GM19455 (cell line): ENCODE measurements around the gene RELB.
A peak's percentile ranks its signal among the peaks of the same experiment; 100 is the strongest.
"Not testable (repeated sequence)": the region's sequence is repeated elsewhere in the genome, so short reads cannot be mapped to it uniquely, and the experiment has no call there.

Experiments
- ATAC-seq: cut with Tn5 transposase; IDR thresholded peaks from one replicate; pipeline ENCODE4 v1.9.1; 2021; ENCODE audit not compliant: unreplicated experiment

RELB gene

DNA sequence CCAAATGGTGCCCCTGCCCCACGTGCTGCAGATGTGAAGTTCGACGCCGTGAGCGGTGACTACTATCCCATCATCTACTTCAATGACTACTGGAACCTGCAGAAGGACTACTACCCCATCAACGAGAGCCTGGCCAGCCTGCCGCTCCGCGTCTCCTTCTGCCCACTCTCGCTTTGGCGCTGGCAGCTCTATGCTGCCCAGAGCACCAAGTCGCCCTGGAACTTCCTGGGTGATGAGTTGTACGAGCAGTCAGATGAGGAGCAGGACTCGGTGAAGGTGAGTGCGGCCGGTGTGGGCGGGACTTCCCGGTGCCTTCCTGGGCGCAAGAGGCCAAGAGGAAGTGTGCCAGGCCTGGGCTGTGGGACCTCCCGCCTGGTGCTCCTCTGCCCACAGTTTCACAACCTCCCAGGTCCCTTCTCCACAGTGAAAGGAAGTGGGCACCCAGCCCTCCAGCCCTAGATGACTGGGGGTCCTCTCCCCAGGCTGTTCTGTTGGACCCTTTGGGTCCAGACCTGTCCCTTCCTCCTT, 14.1 kb upstream of the RELB start:
- ATAC-seq, result no peak

DNA sequence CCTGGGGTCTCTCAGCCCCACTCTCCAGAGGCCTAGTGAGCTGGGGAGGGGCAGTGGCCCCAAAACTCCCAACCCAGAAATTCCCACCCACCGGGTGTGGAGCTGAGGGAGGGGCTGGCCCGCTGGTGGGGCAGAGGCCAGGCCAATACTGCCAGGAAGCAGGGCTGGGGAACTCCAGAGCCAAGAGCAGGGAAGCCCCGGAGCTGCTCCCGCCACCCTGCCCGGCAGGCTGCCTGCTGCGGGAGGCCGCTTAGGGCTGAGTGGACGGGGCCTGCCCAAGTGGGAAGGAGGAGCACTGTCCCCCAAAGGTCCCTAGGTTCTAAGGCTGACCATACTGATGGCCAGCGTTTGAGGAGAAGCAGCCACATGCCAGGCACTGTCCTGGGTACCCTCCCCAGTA, 13.0 kb upstream of the RELB start:
- ATAC-seq, result no peak

DNA sequence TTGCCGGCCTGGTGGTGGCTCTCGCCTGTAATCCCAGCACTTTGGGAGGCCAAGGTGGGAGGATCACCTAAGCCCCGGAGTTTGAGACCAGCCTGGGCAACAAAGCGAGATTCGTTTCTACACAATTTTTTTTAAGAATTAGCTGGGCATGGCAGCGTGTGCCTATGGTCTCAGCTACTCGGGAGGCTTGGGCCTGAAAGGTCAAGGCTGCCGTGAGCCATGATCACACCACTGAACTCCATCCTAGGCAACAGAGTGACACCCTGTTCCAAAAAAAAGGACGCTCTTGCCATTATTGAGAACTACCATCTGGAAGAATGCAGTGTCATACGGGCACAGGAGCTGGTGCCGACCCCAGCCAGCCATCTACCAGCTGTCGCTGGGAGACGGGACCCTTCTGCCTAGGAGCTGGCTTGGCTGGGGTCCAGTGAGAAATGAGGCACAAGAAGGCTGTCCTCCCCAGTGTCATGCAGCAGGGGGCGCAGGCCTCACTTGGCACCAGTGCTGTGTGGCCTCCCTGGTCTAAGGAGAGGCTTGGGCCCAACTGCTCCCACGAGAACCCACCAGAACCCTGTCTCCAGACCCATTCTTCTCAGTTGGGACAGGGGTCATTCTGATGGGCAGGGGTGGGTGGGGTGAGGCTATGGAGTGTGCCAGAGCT, 12.2 kb upstream of the RELB start:
- no peak for ATAC-seq

- no peak for ATAC-seq
Observed at GRCh38 chr19:44990459-44990858, 10.8 kb upstream of the RELB start.

DNA sequence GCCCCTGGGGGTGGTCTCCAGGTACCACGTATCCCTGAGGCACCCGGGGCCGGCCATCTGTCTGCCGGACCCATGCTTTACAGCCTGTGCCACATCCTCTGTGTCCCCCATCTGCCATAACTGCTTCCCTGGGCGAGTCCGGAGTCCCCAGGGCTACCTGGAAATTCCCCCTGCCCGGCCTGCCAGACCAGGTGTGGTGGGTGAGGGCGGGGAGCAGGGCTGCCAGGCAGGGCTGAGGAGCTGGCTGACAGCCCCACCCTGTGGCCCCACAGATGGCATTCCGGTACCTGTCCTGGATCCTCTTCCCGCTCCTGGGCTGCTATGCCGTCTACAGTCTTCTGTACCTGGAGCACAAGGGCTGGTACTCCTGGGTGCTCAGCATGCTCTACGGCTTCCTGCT, 10.3 kb upstream of the RELB start:
- no peak for ATAC-seq

GRCh38 chr19:44992336-44993163, 8.7 kb upstream of the RELB start:
- no peak for ATAC-seq

DNA sequence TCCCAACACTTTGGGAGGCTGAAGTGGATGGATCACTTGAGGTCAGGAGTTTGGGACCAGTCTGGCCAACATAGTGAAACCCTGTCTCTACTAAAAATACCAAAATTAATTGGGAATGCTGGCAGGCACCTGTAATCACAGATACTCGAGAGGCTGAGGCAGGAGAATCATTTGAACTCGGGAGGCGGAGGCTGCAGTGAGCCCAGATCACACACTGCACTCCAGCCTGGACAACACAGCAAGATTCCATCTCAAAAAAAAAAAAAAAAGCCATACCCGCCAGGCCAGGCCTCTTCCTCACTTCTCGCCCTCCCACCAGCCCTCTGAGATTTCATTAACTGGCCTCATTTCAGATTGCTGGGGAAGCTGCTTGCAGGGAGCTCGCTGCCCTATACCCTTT, 7.7 kb upstream of the RELB start:
- ATAC-seq, result no peak

DNA sequence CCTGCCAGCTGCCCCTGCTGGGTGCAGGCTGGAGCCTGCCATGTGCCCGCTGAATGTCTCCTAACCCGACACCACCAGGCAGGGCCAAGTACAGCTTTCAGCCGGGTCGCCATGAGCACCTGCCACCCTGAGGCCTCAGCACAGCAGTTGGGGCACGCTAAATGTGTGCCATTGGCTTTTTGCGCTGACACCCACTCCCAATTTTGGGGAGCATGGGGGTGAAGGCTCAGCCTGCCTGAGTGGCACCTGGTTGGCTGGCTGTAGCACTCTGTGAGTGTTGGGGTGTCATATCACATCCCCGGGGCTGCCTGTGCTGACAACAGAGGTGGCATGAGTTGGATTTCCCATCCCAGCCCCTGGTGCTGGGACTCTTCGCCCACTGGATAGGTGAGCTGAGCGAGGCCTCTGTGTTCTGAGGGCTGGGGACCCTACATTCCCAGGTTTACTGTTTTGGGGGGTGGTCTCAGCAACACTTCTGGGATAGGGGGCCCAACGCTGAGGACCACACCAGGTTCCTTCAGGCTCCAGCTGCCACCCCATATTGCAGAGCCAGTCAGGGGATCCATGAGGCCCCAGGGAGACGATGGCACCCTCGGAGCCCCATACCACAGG, 7.2 kb upstream of the RELB start:
- no peak for ATAC-seq

GRCh38 chr19:44998025-44998424, 3.2 kb upstream of the RELB start:
- ATAC-seq, result no peak

DNA sequence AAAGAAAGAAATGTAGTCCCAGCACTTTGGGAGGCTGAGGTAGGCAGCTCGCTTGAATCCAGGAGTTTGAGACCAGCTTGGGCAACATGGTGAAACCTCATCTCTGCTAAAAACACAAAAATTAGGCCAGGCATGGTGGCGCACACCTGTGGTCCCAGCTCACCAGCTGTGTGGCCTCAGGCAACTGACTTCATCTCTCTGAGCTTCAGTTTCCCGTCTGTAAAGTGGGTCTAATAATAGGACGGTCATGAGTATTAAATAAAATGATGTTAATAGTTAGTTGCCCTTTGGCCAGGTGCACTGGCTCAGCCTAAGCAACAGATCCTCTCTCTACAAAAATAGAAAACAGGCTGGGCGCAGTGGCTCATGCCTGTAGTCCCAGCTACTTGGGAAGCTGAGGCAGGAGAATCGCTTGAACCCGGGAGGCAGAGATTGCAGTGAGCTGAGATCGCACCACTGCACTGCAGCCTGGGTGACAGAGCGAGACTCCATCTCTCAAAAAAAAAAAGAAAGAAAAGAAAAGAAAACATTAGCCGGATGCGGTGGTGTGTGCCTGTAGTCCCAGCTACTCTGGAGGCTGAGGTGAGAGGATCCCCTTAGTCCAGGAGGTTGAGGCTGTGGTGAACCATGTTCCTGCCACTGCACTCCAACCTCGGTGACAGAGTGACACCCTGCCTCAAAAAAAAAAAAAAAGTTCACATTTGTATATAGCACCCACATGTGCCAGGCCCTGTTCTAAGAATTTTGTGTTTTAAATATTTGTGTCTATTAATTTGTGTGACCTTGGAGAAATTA, 1.9 kb upstream of the RELB start:
- not testable (repeated sequence) for ATAC-seq

DNA sequence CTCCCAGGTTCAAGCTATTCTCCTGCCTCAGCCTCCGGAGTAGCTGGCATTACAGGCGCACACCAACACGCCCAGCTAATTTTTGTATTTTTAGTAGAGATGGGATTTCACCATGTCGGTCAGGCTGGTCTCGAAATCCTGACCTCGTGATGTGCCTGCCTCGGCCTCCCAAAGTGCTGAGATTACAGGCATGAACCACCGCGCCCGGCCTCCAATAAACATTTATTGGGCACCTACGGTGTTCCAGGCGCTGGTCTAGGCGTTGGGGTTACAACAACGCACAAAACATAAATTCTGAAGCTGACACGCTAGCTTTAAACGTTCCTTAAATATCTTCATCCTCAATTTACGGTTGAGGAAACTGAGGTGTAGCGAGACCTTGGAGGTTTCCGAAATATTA, 599 bp upstream of the RELB start:
- ATAC-seq, result not testable (repeated sequence)

DNA sequence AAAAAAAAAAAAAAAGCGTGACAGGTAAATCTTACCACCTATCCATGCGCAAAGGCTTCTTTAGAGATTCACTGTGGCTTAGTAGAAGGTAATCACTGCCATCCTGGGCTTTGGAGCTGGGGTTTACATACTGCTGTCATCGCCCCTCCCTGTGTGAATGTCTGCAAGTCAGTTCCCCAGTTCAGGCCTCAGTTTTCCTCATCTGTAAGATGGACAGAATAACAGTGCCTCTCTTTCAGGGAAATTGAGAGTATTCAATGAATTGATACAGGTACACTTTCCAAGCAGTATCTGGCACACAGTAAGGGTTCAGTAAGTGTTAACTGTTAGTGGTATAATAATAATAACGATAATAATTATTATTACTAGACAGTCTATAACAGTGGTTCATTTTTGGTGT, 2.2 kb downstream of the RELB start:
- ATAC-seq, result no peak

DNA sequence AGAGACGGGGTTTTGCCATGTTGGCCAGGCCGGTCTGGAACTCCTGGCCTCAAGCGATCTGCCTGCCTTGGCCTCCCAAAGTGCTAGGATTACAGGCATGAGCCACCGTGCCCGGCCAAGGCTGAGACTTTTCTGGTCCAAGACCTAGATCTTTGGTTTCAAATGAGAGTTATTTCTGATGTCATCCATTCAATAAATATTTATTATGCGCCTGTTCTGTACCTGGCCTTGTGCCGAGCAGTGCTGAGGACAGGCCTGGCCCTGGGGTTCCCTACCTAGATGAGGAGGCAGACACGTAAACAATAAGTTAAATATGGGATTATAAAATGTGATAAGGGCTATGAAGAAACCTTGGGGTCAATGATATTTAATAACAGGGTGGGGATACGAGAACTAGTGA, 4.5 kb downstream of the RELB start:
- ATAC-seq, result no peak

DNA sequence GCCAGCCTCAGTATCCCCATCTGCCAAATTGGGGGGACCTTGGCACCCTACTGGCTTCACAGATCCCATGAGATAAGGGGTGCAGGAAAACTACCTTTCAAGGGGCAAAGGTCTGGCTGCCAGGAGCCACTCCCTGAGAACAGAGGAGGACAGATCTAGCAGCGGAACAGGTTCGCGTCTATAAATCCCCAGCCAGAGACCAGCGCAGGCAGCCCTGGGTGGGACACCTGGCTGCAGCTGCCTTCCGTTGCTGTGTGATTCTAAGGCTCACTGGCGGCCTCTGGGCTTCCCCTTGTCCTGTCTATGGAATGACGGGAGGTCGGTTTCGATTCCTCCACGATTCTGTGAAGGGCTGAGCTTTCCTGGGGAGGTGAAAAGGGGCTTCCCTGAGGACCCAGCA, 7.3 kb downstream of the RELB start:
- no peak for ATAC-seq

DNA sequence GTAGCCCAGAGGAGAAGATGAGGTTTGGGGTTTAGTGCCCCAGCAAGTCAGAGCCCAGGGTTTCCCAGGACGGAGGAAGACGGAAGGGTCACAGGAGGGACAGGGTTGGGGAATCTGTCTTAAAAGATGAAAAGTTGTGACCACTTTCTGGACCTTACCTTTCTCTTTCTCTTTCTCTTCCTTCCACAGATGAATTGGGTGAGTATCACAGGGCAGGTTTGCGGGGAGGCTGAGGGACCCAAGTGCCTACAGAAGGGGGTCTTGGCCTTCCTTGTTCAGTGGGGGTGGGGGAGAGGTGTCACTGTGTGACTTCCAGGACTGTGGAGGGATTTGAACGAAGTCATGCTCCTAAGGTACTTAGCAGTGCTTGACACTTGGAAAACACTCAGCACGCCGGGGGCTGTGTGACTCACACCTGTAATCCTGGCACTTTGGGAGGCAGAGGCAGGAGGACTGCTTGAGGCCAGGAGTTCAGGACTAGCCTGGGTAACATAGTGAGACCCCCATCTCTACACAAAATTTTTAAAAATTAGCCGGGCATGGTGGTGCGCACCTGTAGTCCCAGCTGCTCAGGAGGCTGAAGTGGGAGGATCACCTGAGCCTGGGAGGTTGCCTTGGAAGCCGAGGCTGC, 8.5 kb downstream of the RELB start:
- ATAC-seq, result no peak

- no peak for ATAC-seq
Observed at GRCh38 chr19:45010306-45010705, 9.0 kb downstream of the RELB start.

- no peak for ATAC-seq
Observed at GRCh38 chr19:45011959-45012358, 10.7 kb downstream of the RELB start.

- peak; percentile 70 for ATAC-seq
Observed at GRCh38 chr19:45016388-45017314, 15.4 kb downstream of the RELB start.

DNA sequence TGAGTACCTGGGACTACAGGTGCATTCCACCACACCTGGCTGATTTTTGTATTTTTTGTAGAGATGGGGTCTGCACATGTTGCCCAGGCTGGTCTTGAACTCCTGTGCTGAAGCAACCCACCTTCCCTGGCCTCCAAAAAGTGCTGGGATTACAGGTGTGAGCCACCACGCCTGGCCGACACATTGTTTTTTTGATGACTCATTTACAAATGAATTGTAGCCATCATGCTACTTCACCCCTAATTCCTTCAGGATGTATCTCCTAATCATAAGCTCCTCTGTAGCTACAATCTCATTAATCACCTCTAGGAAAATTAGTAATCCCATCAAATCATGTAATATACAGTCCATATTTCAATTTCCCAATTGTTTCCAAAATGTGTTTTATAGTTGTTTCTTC, 17.9 kb downstream of the RELB start:
- ATAC-seq, result no peak

GRCh38 chr19:45020071-45020470, 18.8 kb downstream of the RELB start:
- ATAC-seq, result no peak
